Esophagus squamous epithelium (tissue), 4 donors: ENCODE data around the gene BUD31.

ENCODE experiments used
- CTCF ChIP-seq, 6 experiments: fragments of 450-650 bp in 4 of 6; fragments of 200-600 bp in 2 of 6; sonication (generic) in 2 of 6; IDR thresholded peaks; one replicate each; pipeline ENCODE4 v1.5.1; 2016 to 2019; ENCODE audit warnings: antibody characterized with exemption in 6 of 6, mild to moderate bottlenecking in 4 of 6, moderate library complexity in 4 of 6
- POLR2A ChIP-seq, 4 donors: fragments of 450-650 bp; IDR thresholded peaks; one replicate each; pipeline ENCODE4 v1.6.1; 2017; ENCODE audit warnings: antibody characterized with exemption in 4 of 4, mild to moderate bottlenecking in 4 of 4, moderate library complexity in 3 of 4

- TF ChIP-seq POLR2A (IDR thresholded peaks at IDR 0.05) (no peak), CTCF (IDR thresholded peaks at IDR 0.05) (no peak)
Measured at GRCh38 chr7:99402854-99403253, 5.9 kb upstream of the BUD31 start.
